Measurements from ENCODE around the gene NR2E3. TPM values are rescaled to one million over a fixed set of nuclear protein-coding genes. Genes with fewer than 3 reads are reported as not detected.
A peak's percentile ranks its signal among the peaks of the same experiment; 100 is the strongest.

The NR2E3 gene
- total and polyA plus RNA-seq, 9 of the 15 experiments (the other 6 are each of a cell fraction or from before 2014, with no cell fraction given): not detected

DNA sequence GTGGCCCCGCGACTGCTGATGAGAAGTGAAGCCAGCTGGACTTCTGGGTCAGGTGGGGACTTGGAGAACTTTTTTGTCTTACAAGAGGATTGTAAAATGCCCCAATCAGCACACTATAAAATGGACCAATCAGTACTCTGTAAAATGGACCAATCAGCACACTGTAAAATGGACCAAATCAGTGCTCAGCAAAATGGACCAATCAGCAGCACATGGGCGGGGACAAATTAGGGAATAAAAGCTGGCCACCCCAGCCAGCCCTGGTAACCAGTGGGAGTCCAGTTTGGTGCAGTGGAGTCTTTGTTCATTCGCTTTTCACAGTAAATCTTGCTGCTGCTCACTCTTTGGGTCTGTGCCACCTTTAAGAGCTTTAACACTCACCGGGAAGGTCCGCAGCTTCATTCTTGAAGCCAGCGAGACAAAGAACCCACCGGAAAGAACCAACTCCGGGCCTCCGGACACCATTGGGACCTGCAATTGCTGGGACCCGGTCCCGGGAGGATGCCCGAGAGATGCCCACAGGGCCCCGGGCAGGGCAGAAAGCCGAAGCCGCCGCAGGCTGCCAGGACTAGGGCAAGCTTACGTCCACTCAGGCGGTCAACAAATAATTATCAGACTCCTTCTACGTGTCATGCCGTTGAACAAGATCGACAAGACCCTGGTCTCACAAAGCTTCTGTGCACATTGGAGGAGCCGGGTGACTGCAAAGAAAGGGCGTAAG lies 8.3 kb upstream of the NR2E3 start:
- H3K9me1 ChIP-seq (ENCODE audit: control insufficient read depth, insufficient read depth, low read length): no peaks in the 10 kb centered on the region
- H3K4me1 ChIP-seq (replicated peaks in 1 of 2; ENCODE audit: control insufficient read depth in 2 of 2, insufficient read depth in 2 of 2, low read length in 2 of 2): peaks cover 0 to 10% of the 10 kb centered on the region in 2 experiments; a peak in 2 of 5 replicates
- in situ Hi-C loops (cut with MboI): loop anchor here (5.0 kb wide), 1 partner anchor 55 kb away; no protein-coding TSS in a partner anchor
- no peak overlapping the region for H3K4me2 ChIP-seq (ENCODE audit: insufficient read depth, low read length)
- no peaks in the 10 kb centered on the region; the same call in 1 of the 2 replicates for H4K20me1 ChIP-seq (replicated peaks; ENCODE audit: control insufficient read depth, insufficient read depth, low read length)
- H3K79me2 ChIP-seq (ENCODE audit: control insufficient read depth, insufficient read depth, low read length): no peaks in the 10 kb centered on the region
- no peaks in the 10 kb centered on the region for H3K9me3 ChIP-seq (replicated peaks; ENCODE audit: control insufficient read depth, insufficient read depth, low read depth, low read length)
- 43% methylated on average over 24 of the region's 24 CpGs for WGBS (ENCODE audit: insufficient coverage, low coverage, missing lambda C conversion rate)
- DNase-seq (ENCODE audit: extremely low read depth in 1 of 4, low spot score in 3 of 4) (no peak), FAIRE-seq (no peak), ATAC-seq (peak; percentile 69)
- H3K27me3 ChIP-seq (ENCODE audit: control insufficient read depth in 2 of 2, insufficient read depth in 2 of 2, low read length in 2 of 2): peaks cover 6 to 34% of the 10 kb centered on the region in 2 experiments; a peak in 4 of 5 replicates
- H3K9ac ChIP-seq (ENCODE audit: insufficient read depth in 1 of 2, low read depth in 2 of 2, low read length in 2 of 2): no peak overlapping the region
- intact Hi-C loops (cut with micrococcal nuclease): loop anchor here (1.0 to 10.0 kb wide), 4 partner anchors 57 to 417 kb away; no protein-coding TSS in a partner anchor
- H3K27ac ChIP-seq (ENCODE audit: extremely low read depth, low read depth, low read length): no peak overlapping the region
- ChIA-PET CTCF (ENCODE audit: low intra/inter-chr PET ratio) (interaction anchor here (1.6 to 2.1 kb wide), 2 partner anchors 58 to 354 kb away, joined by 14 to 23 read pairs; no protein-coding TSS in a partner anchor), POLR2A (interaction anchor here (0.7 to 0.9 kb wide), 2 partner anchors 11 to 18 kb away, joined by 3 to 6 read pairs; no protein-coding TSS in a partner anchor)
- TF ChIP-seq PHF21A (IDR thresholded peaks at IDR 0.05; ENCODE audit: borderline replicate concordance, low read depth) (peak; percentile 39; the same call in 1 of the 2 replicates), RCOR1 (IDR thresholded peaks at IDR 0.05; ENCODE audit: borderline replicate concordance in 1 of 2, low read depth in 2 of 2, low read length in 2 of 2) (peak in 1 of 2 experiments; percentile 19; a peak in 1 of 4 replicates), ZNF316 (IDR thresholded peaks at IDR 0.05) (0 out of 2 replicates have a peak, but pooled peaks have one; percentile 9), NFYB (IDR thresholded peaks at IDR 0.05; ENCODE audit: extremely low read depth, insufficient read length) (peak; percentile 82), SREBF2 (CRISPR knock-in tag; IDR thresholded peaks at IDR 0.05) (no peak)
- H3K36me3 ChIP-seq (ENCODE audit: control insufficient read depth, insufficient read depth, low read length): no peaks in the 10 kb centered on the region
- no peak overlapping the region for H2AFZ ChIP-seq (ENCODE audit: low read depth, low read length)
- no TSS peak for BruUV-seq (replicated peaks)
- no peak overlapping the region for H3K4me3 ChIP-seq

Data from K562 (cell line).